Fibroblast of villous mesenchyme (primary cell): ENCODE measurements around the gene TCAF2. TPM values are rescaled to one million over a fixed set of nuclear protein-coding genes. Genes with fewer than 3 reads are reported as not detected.
"Not testable (repeated sequence)": the region's sequence is repeated elsewhere in the genome, so short reads cannot be mapped to it uniquely, and the experiment has no call there.

ENCODE experiments used
- DNase-seq: peaks from one replicate; pipeline ENCODE4 v3.0.0-alpha.2; 2010; ENCODE audit warnings: low read depth
- H3K4me3 ChIP-seq: 2 replicates; pipeline ENCODE4 v1.5.1; 2011; ENCODE audit warnings: low read depth, mild to moderate bottlenecking, low read length
- small RNA-seq: library from RNA; depleted of rRNA; stranded (forward); fragments of <200 nt; gene quantifications from one replicate; pipeline ENCODE3, GENCODE V24; 2012
- total RNA-seq: library from RNA; depleted of rRNA; stranded (reverse); fragments of >200 nt; gene quantifications from 2 replicates; pipeline ENCODE4 v1.2.3, GENCODE V29; 2012

Gene TCAF2
- total RNA-seq, 1 donor, result 1.3 TPM

GRCh38 chr7:143646598-143646997 lies 25.8 kb downstream of the TCAF2 start:
- not testable (repeated sequence) for DNase-seq

GRCh38 chr7:143649902-143650301 lies 29.1 kb downstream of the TCAF2 start:
- not testable (repeated sequence) for H3K4me3 ChIP-seq, DNase-seq

More at GRCh38 chr7:143646598-143646997, 25.8 kb downstream of the TCAF2 start:
- H3K4me3 ChIP-seq, result not testable (repeated sequence)

GRCh38 chr7:143650447-143650846 lies 29.7 kb downstream of the TCAF2 start:
- H3K4me3 ChIP-seq, DNase-seq: not testable (repeated sequence)

Small RNAs within 50 kb of the gene (small RNA-seq; reads per million reads assigned to genes)
- not detected for gene AC073264.2
- gene RNU6-162P, result not detected

Other genes with a start within 250 kb of the TCAF2 start
- 71.7 and 96.3 TPM in 2 replicates for gene ZYX, start 239.6 kb upstream of the TCAF2 start, total RNA-seq
- 0.32 TPM in 1 of 2 replicates, not detected in the other for gene EPHA1, start 212.1 kb upstream of the TCAF2 start, total RNA-seq
- gene TAS2R60, start 177.5 kb upstream of the TCAF2 start, total RNA-seq, result not detected in 2 replicates
- not detected in 2 replicates for gene TAS2R41, start 143.1 kb upstream of the TCAF2 start, total RNA-seq
- gene CTAGE15, start 49.2 kb upstream of the TCAF2 start, total RNA-seq, result under 0.01 TPM in 1 of 2 replicates, not detected in the other
- 0.32 and 0.43 TPM in 2 replicates for gene CTAGE6, start 136.7 kb downstream of the TCAF2 start, total RNA-seq